Measurements from ENCODE around the gene EMCN.

The EMCN gene

DNA sequence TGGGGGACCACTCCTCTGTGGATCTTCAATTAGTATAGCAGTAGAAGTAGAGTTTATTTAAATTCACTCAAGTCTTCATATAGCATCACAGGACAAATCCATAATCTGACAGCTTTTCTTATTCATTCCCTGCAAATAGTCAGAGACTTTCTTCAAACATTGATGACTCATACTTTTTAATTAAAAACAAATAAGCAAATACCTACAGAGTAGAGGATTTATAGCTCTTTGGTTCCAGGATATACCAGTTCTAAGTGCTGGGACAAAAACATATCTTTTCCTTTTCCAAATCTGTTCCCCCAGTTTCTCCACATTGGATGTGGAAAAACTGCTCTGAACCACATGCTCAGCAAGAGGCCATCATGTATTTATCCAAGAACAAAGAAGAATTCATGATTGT, 24.1 kb downstream of the EMCN start:
- DNase-seq (ENCODE audit: low spot score): no peak

DNA sequence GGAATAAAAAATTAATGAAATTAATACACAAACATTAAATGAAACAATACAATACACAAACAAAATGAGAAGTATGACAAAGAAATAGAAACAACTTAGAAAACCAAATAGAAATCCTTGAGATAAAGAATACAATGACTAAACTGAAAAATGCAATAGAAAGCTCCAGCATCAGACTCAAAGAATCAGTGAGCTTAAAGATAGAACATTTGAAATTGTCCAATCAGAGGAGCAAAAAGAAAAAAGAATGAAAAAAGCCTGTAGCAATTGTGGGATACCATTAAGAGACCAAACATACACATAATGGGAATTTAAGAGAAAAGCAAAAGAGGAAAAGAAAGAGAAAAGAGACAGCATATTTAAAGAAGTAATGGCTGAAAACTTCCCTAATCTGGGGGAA, 25.7 kb downstream of the EMCN start:
- no peak for DNase-seq (ENCODE audit: low spot score)

DNA sequence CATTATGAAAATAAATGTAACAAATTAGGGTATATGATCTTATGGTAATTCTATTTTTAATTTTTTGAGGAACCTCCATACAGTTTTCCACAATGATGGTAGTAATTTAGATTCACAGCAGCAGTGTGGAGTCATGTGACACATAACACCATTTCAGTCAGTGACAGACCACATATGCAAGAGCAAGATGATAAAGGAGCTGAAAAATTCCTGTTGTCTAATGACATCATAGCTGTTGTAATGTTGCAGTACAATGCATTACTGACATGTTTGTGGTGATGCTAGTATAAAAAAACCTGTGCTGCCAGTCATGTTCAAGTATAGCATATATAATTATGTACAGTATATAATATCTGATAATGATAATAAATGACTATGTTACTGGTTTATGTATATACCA, 28.5 kb downstream of the EMCN start:
- DNase-seq (ENCODE audit: low spot score): no peak

DNA sequence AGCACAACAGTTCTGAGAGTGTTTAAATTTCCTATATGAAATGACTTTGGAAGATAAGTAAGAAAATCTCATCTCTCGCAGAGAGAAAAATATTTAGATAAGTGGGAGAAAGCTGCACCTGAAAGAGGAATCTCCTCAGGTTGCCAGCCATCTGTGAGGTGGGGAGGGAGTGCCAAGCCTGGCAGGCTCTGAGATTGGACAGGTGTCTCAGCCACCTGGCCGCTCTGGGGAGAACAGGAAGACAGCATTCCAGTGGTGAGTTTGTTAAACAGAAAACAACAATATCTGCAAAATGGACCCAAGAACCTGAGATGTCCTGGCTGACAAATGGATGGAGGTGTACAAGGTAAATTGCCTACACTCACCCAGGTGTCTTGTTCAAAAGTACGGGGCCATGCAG, 31.3 kb downstream of the EMCN start:
- DNase-seq (ENCODE audit: low spot score): no peak

DNA sequence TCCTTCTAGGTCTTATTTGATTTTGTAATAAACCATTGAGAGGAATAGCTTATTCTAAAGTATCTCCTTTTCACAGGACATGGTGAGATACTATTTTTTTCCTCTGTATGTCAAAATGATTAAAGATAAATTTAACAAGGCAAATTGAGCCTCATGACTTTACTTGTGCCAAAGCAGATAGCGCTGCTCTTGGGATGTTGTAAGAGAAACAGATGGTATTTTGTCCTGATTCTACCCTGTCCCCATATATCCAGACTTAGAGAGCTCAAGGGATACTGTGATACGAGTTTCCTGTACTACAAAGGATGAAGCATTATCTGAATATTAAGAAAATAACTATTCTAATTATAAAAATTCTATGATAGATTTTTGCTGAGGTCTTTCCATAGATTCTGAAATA, 34.0 kb downstream of the EMCN start:
- no peak for DNase-seq (ENCODE audit: low spot score)

DNA sequence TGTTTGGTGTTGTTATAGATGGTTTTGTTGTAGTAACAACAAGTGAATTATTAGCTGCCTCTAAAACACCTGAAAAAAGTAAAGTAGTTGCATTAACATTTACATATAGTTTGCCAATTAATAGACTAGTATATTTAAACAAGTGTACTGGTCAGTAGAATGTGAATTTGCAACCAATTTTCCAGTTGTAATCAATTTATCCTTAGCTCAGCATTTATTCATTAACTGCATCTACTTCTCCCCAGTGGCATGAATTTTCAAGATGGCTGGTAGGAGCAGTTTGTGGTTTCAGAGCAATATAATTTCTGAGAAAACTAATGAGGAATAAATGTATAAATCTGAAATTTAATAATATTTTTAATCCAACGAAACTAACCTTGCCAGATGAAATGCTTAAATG, 37.9 kb downstream of the EMCN start:
- DNase-seq (ENCODE audit: low spot score): no peak

DNA sequence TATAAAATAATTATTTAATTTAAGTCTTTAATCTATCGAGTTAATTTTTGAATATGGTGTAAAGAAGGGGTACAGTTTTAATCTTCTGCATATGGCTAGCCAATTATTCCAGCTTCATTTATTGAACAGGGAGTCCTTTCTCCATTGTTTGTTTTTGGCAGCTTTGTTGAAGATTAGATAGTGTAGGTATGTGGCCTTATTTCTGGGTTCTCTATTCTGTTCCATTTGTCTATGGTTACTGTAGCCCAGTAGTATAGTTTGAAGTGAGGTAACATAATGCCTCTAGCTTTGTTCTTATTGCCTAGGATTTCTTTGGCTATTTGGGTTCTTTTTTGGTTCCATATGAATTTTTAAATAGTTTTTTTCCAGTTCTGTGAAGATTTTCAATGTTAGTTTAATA, 48.3 kb downstream of the EMCN start:
- DNase-seq (ENCODE audit: low spot score): no peak

DNA sequence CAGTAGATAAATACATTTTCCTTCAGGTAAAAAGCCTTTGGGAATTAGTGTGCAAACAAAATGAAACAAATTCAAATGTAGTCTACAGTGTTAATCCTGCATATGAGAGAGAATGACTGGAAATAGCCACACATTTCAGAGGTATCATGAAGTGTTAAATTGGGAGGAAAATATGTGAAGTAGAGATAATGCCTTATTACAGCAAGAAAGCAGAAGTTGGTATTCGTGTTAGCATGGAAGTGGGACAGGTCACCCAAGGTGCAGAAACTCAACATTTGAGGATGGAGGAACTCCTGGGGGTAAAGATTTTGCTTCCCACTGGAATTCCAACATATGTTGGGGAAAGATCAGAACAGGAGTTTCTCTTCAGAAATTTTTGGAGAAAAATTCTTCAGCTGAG, 51.3 kb downstream of the EMCN start:
- no peak for DNase-seq (ENCODE audit: low spot score)

DNA sequence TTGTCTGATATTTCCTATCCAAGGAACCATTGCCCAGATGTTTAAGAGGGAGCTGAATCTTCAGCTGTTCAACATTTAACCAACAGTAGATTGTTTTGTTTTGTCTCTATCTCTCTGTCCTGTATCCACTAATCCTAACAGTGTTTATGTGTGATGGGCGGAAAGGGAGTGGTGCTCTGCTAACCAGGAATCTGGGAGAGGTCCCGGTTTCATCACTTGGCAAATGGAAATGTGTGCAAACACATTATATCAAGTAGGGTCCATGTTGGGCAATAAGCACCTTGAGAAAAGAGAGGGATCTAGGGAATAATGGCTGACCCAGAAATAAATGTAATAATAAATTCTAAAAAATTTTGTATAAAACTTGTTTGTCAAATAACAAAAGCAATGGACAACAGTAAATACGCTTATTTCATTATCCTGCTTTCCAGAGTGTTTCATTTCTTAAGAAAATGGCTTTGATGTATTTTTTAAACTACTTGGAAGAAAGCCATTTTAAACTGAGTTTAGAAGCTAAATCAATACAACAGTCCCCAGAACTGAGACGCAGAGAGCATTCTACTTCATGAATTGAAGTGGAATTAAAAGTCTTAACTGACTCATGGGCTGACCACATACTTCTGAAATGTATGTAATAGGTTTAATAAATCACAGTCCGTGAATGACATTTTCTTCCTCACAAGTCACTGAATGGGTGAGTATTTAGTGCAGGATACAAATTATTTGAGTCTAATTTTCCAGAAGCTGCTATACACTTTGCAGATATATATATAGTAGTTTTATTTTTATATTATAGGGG, 55.8 kb downstream of the EMCN start:
- no peak for DNase-seq (ENCODE audit: low spot score)

DNA sequence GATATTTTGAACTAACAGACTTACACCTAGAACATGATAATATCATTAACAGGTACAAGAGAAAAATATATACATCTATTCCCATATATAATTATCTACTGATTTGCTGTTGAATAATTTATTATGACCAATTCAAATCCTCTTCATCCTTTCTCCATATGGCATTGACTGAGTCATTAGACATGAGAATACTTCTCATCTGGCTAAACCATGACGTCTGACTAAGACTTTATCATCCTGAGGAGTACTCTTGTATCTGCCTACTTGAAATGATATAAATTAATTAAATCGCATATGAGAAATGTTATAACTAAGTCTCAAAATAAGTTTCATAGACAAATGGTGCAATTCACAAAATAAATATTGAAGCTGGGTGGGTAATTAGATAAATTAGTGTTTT, 67.4 kb downstream of the EMCN start:
- DNase-seq (ENCODE audit: low spot score): no peak

DNA sequence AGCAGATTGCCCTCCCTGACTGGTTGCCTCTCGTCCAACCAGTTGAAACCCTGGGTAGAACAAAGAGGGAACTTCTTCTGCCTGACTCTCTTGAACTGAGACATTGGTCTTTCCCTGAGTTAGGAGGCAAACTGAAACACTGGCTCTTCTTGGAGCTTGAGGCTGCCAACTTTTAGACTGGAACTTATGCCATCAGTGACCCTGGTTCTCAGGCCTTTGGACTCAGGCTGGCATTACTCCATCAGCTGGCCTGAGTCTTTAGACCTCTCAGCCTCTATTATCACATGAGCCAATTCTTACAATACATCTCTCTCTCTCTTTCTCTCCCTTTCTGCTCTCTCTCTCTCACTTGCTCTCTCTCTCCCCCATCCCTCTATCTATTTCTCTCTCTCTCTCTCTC, 86.4 kb downstream of the EMCN start:
- DNase-seq (ENCODE audit: low spot score): no peak

DNA sequence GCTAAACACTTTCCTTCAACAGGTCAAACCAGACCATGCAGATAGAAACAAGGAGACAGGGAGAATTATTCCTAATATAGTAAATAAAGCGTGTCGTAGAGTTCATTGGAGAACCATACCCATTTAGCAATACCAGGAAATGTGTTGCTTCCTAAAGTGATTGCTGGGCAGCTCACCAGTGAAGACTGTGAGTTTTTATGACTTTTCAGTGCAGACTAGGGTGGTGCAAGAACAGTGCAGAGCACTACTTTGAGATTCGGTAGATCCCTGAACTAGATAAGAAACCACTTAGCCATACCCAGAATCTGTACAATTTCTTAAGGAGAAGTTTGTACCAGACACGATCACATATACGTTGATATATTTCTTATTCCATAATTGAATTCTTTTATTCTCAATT, 87.4 kb downstream of the EMCN start:
- no peak for DNase-seq (ENCODE audit: low spot score)

DNA sequence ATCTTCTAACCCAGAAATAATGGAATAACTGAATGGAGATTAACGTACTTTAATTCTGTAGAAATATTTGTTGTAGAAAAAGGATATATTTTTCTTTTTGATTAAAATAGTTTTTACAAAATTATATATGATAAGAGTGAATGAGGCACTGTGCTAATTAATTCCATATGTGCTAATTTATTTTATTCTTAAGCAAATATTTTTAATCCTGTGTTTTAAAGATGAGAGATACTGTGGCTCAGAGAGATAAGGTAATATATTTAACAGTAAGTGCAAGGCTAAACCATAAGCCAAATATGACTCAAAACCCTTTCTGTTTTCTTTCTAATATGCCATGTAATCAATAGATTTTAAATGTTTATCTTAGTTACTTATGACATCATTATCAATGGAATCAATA, 88.2 kb downstream of the EMCN start:
- DNase-seq (ENCODE audit: low spot score): no peak

DNA sequence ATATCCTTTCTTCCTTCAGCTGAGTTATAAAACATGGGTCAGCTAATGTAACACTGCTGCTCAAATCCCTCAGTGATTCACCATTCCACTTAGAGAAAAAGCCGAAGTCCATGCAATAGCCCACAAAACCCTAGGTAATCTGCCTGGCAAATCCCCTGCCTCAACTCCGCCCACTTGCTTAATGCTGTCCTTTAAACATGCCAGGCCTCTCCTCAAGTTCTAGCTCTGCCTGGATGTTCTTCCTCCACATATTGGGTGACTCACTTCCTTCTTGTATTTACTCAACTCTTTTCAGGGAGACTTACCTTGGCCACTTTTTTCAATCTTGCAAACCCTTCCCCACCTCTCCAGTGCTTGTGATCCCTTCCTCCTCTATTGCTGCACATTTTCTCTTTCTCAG, 89.8 kb downstream of the EMCN start:
- no peak for DNase-seq (ENCODE audit: low spot score)

DNA sequence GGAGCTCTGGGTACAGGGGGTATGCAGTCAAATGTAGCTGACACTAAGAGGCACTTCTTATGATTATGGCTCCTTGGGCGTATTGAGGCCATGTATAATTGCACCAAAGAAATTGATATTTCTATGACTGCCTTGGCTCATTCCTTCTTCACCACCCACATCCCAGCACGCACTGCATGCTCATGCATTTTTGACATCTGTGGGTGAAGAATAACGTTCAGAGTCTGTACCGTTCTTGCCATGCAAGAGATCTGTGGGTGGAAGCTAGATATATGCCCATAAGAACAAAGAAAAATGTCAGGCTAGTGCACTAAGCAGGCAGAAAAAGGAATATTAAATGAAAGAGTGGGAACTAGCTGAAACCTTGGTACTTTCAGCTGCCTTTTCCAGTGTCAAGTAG, 93.4 kb downstream of the EMCN start:
- no peak for DNase-seq (ENCODE audit: low spot score)

DNA sequence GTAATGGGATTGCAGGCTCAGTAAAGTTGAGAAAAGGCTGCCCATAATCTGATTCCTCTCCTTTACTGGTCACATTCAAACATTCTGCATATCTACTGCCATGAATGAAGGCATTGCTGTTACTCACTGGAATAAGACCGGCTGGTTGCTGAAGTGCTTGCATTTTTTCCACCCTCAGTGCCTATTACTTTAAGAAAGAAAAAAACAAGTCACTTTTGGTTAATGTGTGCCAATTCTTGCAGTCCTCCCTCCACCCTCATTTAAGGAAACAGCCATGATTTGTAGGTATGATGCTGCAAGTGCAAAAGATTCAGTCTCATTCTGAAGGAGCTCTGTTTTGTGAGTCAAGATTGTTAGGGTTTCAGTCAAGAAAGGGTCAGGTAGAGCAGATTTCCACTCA, 94.9 kb downstream of the EMCN start:
- DNase-seq (ENCODE audit: low spot score): no peak

DNA sequence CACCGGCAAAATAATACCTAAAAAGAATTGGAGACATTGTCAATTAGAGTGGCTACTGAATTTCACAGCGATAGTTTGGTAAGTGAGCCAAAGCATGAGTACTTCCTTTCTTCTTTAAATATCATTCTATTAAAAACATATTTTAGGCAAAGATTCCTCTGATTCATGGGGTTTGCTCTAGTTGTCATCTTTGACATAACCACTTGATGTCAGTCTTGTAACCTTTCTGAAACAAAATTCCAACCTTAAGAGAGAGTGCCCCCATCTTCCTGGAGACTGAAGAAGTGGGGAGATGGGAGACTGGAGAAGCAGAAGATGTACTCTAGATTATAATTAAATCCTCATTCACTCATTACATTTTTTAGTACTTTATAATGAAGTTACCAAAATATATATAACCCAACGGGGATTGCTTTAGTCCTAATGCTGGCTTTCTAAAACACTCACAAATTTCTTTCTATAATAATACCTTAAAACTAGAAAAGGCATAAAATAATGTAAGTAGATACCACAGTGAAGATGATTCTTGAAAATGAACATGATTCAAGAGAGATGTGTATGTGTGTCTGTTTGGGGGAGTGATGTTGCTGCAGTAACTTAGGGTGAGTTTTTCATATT, 96.4 kb downstream of the EMCN start:
- no peak for DNase-seq (ENCODE audit: low spot score)

DNA sequence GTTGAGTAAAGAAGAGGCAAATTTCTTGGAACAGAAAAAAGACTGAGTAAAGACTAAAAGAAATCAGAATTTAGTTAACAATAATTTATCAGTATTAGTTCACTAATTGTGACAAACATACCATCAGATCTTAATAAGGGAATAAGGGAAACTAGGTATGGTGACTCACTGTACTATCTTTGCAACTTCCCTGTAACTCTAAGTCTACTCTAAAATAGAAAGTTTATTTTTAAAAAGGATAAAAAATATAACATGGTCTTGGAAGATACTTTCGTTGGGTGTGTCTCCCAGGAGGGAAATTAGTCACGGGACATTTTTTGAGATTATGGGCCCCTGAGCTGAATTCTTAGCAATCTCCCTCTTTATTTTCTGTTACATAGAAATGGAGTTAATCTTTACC, 97.3 kb downstream of the EMCN start:
- no peak for DNase-seq (ENCODE audit: low spot score)

DNA sequence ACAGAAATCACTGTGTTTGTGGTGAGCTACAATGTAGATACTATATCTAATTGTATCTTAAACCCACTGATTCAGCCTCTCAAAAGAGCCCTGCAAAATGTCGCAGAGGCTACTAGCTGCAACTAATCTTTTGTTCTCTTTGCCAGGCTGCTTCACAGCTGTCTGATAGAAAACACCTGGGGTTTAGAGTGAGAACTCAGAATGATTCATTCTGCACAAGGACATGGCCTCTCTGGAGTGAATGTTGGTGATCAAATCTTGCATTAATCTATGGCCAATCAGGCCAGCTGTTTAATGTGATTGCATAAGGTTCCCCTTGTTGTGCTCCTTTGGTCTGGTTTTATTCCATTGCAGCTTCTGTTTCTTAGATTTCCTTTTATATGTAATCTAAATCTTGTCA, 100.3 kb downstream of the EMCN start:
- DNase-seq (ENCODE audit: low spot score): no peak

DNA sequence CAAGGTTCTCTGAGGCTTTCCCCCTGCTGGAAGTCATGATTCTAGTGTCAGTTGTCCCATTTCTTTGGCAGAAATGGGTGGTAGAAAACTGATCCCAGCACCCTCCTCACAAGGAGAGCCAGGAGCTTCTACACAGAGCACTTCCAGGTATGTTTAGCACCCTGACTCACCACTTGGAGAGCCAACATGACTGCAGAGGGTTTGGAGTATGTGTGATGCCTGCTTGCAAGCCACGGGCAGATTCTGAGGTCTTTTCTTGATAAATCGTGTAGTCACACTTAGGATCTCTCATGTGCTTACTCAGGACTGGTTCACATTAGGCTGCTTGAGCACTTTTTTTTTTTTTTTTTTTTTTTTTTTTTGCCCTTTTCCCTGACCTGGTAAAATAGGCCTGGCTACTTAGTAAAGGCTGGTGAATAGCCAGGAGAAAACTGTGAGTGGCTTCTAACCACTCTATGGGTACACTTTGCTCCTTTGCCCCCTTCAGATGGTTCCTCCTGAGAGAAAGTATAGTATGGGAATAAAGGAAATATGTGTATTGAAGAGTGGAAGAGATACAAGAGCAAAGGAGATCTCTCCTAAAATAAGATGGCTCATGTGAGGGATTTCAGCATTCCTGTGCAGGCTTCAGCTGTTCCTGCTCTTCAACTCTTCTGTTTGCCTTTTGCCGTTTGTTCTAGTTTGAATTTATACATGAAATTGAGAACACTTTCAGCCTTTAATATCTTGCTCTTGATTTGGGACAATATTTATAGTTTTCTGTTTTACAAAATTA, 103.6 kb downstream of the EMCN start:
- DNase-seq (ENCODE audit: low spot score): no peak

DNA sequence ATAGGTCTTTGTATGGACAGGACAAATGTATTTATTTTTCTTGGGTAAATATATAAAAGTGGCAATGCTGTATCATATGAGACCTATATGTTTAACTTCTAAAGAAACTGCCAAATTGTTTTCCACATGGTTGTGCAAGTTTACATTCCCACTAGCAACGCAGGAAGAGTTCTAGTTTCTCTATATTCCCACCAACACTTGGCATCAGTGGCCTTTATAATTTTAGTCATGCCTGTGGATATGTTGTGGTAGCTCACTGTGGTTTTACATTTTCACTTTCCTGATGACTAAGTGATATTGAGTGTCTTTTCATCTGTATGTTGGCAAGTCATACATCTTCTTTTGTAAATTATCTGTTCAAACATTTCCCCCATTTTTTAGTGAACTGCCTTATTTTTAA, 126.0 kb downstream of the EMCN start:
- DNase-seq (ENCODE audit: low spot score): no peak

DNA sequence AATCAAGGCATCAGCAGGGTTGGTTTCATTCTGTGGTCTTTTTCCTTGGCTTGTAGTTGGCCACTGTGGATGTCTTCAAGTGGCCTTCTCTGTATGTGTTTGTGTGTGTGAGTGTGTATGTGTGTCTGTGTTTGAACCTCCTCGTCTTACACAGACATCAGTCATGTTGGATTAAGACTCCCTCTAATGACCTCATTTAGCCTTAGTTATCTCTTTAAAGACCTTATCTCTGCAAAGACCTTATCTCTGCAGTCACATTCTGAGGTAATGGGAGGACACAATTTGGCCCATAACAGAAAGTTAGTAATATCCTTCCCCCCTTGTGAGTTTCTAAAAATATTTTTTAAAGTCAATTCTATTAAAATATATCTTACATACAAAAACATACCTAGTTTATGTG, 126.7 kb downstream of the EMCN start:
- no peak for DNase-seq (ENCODE audit: low spot score)

DNA sequence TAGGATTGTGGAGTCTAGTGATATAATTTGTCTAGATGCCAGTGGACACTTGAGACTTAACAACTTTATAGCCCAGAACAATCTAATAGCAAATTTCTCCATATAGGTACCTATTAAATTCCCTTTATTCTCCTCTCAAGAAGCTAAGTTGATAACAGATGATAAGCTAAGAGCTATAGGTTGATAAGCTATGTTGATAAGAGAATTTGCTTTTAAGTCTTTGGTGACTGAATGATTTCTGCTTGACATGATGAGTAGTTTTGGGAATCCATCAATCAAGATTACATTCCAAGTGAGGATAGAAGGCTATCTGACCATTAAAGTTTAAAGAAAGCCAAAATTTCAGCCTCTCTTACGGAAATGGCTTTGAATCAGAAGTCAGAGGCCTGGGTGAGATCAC, 131.6 kb downstream of the EMCN start:
- DNase-seq (ENCODE audit: low spot score): no peak
